NT2/D1 (cell line): ENCODE results near the gene SMDT1.

Experiments
- DNase-seq: peaks from one replicate; pipeline ENCODE4 v3.0.0-alpha.2; 2011; ENCODE audit warnings: low read depth, low spot score
- H3K27me3 ChIP-seq: 2 replicates; pipeline ENCODE4 v1.6.0; 2011; ENCODE audit warnings: mild to moderate bottlenecking; ENCODE audit not compliant: insufficient read length, insufficient read depth
- H3K36me3 ChIP-seq: 2 replicates; pipeline ENCODE4 v1.6.1; 2011; ENCODE audit warnings: mild to moderate bottlenecking, low read length, mixed read lengths; ENCODE audit not compliant: insufficient read depth, insufficient read length
- H3K4me1 ChIP-seq: 2 replicates; pipeline ENCODE4 v1.5.1; 2011; ENCODE audit not compliant: insufficient read depth, insufficient read length
- H3K4me3 ChIP-seq: 2 replicates; pipeline ENCODE4 v1.5.1; 2011; ENCODE audit warnings: low read depth; ENCODE audit not compliant: insufficient read length
- H3K9ac ChIP-seq: 2 replicates; pipeline ENCODE4 v1.6.0; 2011; ENCODE audit warnings: low read depth; ENCODE audit not compliant: insufficient read length
- H3K9me3 ChIP-seq: 2 replicates; pipeline ENCODE4 v1.5.1; 2011; ENCODE audit warnings: mild to moderate bottlenecking, low read length; ENCODE audit not compliant: insufficient read depth
- SUZ12 ChIP-seq: IDR thresholded peaks from 2 replicates; pipeline ENCODE4 v1.6.1; 2011; ENCODE audit not compliant: insufficient read length, insufficient read depth; ENCODE audit errors: extremely low read depth
- YY1 ChIP-seq: IDR thresholded peaks from 2 replicates; pipeline ENCODE4 v1.6.1; 2011; ENCODE audit not compliant: insufficient read length, insufficient read depth
- ZNF274 ChIP-seq: IDR thresholded peaks from 2 replicates; pipeline ENCODE4 v1.6.1; 2011; ENCODE audit warnings: mild to moderate bottlenecking, low read depth, low read length

Gene SMDT1

DNA sequence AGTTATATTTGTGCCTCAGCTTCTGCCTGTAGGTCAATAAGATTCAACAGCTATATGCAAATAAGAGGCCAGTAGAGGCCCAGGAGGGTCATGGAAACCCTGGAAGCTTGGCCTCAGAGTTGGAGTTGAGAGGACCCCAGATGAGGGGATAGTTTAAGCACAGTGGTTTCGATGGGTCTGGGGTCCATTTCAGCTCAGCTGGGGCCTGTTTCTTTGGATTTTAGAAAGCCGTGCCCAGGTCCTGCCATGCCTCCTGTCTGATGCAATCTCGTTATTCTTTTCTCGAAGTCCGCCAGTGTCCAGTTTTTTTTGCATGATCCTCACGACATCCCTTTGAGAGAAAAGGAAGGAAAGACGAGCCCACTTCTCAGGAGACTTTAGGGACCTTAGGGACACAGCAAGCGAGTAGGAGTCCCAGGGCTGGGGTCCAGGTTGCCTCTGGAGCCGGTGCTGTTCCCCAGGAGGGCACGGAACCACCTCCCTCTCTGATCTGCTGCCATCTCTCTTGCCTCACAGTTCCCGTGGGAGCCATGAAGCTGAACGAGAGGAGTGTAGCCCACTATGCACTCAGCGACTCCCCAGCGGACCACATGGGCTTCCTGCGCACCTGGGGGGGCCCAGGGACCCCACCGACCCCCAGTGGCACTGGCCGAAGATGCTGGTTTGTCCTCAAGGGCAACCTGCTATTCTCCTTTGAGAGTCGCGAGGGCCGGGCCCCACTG is 2.6 kb upstream of the SMDT1 start:
- Histone ChIP-seq H3K36me3 (peaks cover 30% of the 10 kb centered on the region), H3K9ac (no peak overlapping the region), H3K27me3 (peaks cover 4% of the 10 kb centered on the region), H3K4me3 (no peak overlapping the region), H3K4me1 (no peaks in the 10 kb centered on the region), H3K9me3 (peaks cover 9% of the 10 kb centered on the region; the same call in 1 of the 2 replicates)
- no peak for TF ChIP-seq ZNF274
- DNase-seq, result no peak

DNA sequence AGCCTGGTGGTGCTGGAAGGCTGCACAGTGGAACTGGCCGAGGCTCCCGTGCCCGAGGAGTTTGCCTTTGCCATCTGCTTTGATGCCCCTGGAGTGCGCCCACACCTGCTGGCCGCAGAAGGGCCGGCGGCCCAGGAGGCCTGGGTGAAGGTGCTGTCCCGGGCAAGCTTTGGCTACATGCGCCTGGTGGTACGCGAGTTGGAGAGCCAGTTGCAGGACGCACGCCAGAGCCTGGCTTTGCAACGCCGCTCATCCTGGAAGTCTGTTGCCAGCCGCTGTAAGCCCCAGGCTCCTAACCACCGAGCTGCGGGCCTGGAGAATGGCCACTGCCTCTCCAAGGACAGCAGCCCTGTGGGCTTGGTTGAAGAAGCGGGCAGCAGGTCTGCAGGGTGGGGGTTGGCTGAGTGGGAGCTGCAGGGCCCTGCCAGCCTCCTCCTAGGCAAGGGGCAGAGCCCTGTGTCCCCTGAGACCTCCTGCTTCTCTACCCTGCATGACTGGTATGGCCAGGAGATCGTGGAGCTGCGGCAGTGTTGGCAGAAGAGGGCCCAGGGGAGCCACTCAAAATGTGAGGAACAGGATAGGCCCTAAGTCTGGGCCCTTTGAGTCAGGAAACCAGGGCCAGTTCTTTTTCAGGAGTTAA is 1.9 kb upstream of the SMDT1 start:
- no peak for TF ChIP-seq SUZ12
- no peak for TF ChIP-seq YY1
- TF ChIP-seq ZNF274, result no peak
- Histone ChIP-seq H3K4me3 (no peak overlapping the region), H3K9me3 (peaks cover 9% of the 10 kb centered on the region; the same call in 1 of the 2 replicates), H3K36me3 (peaks cover 34% of the 10 kb centered on the region), H3K27me3 (peaks cover 4% of the 10 kb centered on the region), H3K9ac (no peak overlapping the region), H3K4me1 (no peaks in the 10 kb centered on the region)
- no peak for DNase-seq

GRCh38 chr22:42078469-42079318 is 806 bp upstream of the SMDT1 start:
- no peaks in the 10 kb centered on the region for H3K27me3 ChIP-seq
- H3K36me3 ChIP-seq, result peaks cover 45% of the 10 kb centered on the region
- DNase-seq, result no peak
- H3K4me1 ChIP-seq, result no peaks in the 10 kb centered on the region
- H3K9me3 ChIP-seq, result peaks cover 9% of the 10 kb centered on the region; the same call in 1 of the 2 replicates
- peak overlapping the region; percentile 81 for H3K9ac ChIP-seq
- TF ChIP-seq SUZ12, result no peak
- no peak for TF ChIP-seq ZNF274
- TF ChIP-seq YY1, result no peak
- peak overlapping the region; percentile 82 for H3K4me3 ChIP-seq

DNA sequence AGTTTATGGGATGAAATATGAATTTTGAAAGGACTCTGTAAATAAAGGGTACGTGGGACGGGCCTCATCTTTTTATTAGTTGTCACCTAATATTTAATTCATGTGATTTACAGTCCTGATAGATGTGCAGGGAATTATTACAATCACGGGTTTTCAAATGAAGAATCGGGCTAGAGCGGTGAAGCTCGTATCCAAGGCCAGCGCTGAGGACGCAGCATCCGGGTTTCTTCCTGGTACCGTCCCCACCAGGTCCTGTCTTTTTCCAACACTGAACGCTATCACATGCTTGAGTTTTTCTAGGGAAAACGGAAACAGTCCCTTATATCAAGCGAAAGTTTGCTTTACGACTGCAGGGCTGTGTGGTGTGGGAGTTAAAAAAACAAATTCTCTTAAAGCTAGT is 787 bp downstream of the SMDT1 start:
- peak overlapping the region; percentile 82 for H3K4me3 ChIP-seq
- H3K4me1 ChIP-seq, result no peaks in the 10 kb centered on the region
- no peak overlapping the region for H3K9ac ChIP-seq
- peaks cover 55% of the 10 kb centered on the region for H3K36me3 ChIP-seq
- H3K9me3 ChIP-seq, result peaks cover 4% of the 10 kb centered on the region; the same call in 1 of the 2 replicates
- DNase-seq, result no peak
- no peaks in the 10 kb centered on the region for H3K27me3 ChIP-seq
- TF ChIP-seq YY1 (no peak), ZNF274 (no peak), SUZ12 (no peak)

DNA sequence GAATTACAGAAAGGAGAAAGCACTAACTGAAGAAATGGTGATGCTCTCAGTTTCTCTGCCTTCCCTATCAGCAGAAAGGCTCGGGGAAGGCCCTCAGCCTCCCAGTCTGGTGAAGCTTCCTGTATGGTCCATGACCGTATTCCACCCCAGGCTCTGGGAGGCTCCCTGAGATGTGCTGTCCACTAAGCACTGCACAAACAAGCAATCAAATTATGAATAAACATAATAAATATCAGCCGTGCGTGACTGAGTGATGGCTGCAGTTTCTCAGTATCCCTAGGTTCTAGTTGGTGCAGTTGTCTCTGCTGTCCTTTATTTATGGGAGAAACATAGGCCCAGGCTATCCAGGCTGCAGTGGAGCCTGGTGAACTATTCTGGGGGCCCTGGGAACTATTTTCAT is 3.6 kb downstream of the SMDT1 start:
- H3K4me3 ChIP-seq, result no peak overlapping the region
- DNase-seq, result no peak
- H3K36me3 ChIP-seq, result peaks cover 56% of the 10 kb centered on the region
- no peaks in the 10 kb centered on the region for H3K9me3 ChIP-seq
- H3K9ac ChIP-seq, result no peak overlapping the region
- no peaks in the 10 kb centered on the region for H3K27me3 ChIP-seq
- TF ChIP-seq YY1 (no peak), SUZ12 (no peak), ZNF274 (no peak)
- no peaks in the 10 kb centered on the region for H3K4me1 ChIP-seq

- no peak overlapping the region for H3K9ac ChIP-seq
- 0 out of 2 replicates have a peak, but pooled peaks cover 11% of the 10 kb centered on the region for H3K9me3 ChIP-seq
- no peaks in the 10 kb centered on the region for H3K4me1 ChIP-seq
- H3K36me3 ChIP-seq, result peaks cover 59% of the 10 kb centered on the region
- TF ChIP-seq YY1 (no peak), ZNF274 (no peak)
- H3K27me3 ChIP-seq, result no peaks in the 10 kb centered on the region
- H3K4me3 ChIP-seq, result no peak overlapping the region
- no peak for DNase-seq
Observed at GRCh38 chr22:42084874-42085273, 5.4 kb downstream of the SMDT1 start.

- TF ChIP-seq SUZ12, result no peak
- TF ChIP-seq YY1, result no peak
- TF ChIP-seq ZNF274, result no peak
- no peaks in the 10 kb centered on the region for H3K27me3 ChIP-seq
- H3K9ac ChIP-seq, result no peak overlapping the region
- 0 out of 2 replicates have a peak, but pooled peaks cover 11% of the 10 kb centered on the region for H3K9me3 ChIP-seq
- no peak for DNase-seq
- H3K4me3 ChIP-seq, result no peak overlapping the region
- H3K4me1 ChIP-seq, result no peaks in the 10 kb centered on the region
- H3K36me3 ChIP-seq, result peaks cover 59% of the 10 kb centered on the region
Observed at GRCh38 chr22:42086051-42086450, 6.6 kb downstream of the SMDT1 start.
